Adrenal gland (tissue), 19 donors: ENCODE measurements around the gene TAGLN2. TPM values are rescaled to one million over a fixed set of nuclear protein-coding genes. Genes with fewer than 3 reads are reported as not detected.

ENCODE experiments used
- DNase-seq, 7 donors: peaks; one replicate each; pipeline ENCODE4 v3.0.0-alpha.2; 2019 to 2020
- H3K27ac ChIP-seq, 5 donors: fragments of 200-600 bp; sonication (generic) in 4 of 5; 1 replicate in 3 of 5; 2 replicates in 2 of 5; pipeline versions ENCODE4 v1.5.1 to v1.8.0; 2016 to 2020; ENCODE audit warnings: mild to moderate bottlenecking in 1 of 5
- H3K27me3 ChIP-seq: fragments of 200-600 bp; 2 replicates; pipeline ENCODE4 v1.8.0; 2021
- H3K36me3 ChIP-seq, 2 donors: fragments of 200-600 bp; replicated peaks in 1 of 2; 1 replicate in 1 of 2; 2 replicates in 1 of 2; pipeline versions ENCODE4 v1.5.1 to v1.8.0; 2018 to 2022
- H3K4me1 ChIP-seq, 2 donors: fragments of 200-600 bp; replicated peaks in 1 of 2; 1 replicate in 1 of 2; 2 replicates in 1 of 2; pipeline versions ENCODE4 v1.5.1 to v1.8.0; 2018 to 2021
- H3K4me3 ChIP-seq, 4 donors: fragments of 200-600 bp; sonication (generic) in 3 of 4; one replicate each; pipeline ENCODE4 v1.5.1; 2016 to 2018
- H3K9me3 ChIP-seq, 3 donors: fragments of 200-600 bp; sonication (generic) in 1 of 3; replicated peaks in 1 of 3; 1 replicate in 2 of 3; 2 replicates in 1 of 3; pipeline versions ENCODE4 v1.5.1 to v1.8.0; 2016 to 2021
- POLR2A ChIP-seq, 2 donors: fragments of 450-650 bp; IDR thresholded peaks; one replicate each; pipeline ENCODE4 v1.6.1; 2017; ENCODE audit warnings: antibody characterized with exemption in 2 of 2, mild to moderate bottlenecking in 2 of 2, moderate library complexity in 1 of 2
- WGBS, 4 donors: extraction: QIAGEN DNeasy Blood & Tissue Kit in 2 of 4; methylation state at CpG; one replicate each; pipeline versions ENCODE4 v1.1.5 to v1.1.7; 2013 to 2017; 5-methylcytosine and 5-hydroxymethylcytosine counted together
- intact Hi-C, 2 donors: fragments of 100-400 bp; cut with DNase I; formaldehyde crosslinking; loops; one replicate each; pipeline versions ENCODE4 v1.14.1 to v1.15.0; 2022 to 2023
- long read RNA-seq, 10 donors: library from polyadenylated mRNA in 3 of 10; unstranded in 2 of 10; stranded (forward) in 1 of 10; transcript quantifications; one replicate each; pipeline ENCODE4 v2.0.0 and lab custom pipeline, GENCODE V29; 2021 to 2026
- polyA plus RNA-seq, 3 donors: library from polyadenylated mRNA; stranded (reverse); fragments of 200-250 nt in 2 of 3; fragments of 350-450 nt in 1 of 3; fragmentation: Illumina TruSeq in 1 of 3; extraction: RNeasy Lipid Tissue Mini Kit (QIAGEN cat#74804) in 1 of 3; gene quantifications; one replicate each; pipeline ENCODE4 v1.2.3, GENCODE V29; 2013 to 2014
- total RNA-seq, 9 donors: library from RNA; depleted of rRNA in 4 of 9; stranded (reverse); fragments of >200 nt in 4 of 9; fragments of 120-200 nt in 1 of 9; fragmentation: NEBNext Ultra II Directional in 1 of 9; extraction: Animal tissue kit (Norgen Biotek cat#: 25700) in 1 of 9; gene quantifications; one replicate each; pipeline versions ENCODE4 v1.1.0 to v1.2.4, GENCODE V29; 2013 to 2023
- TF ChIP-seq, protein P1 (sequence below), 6 experiments: fragments of 450-650 bp in 4 of 6; fragments of 200-600 bp in 2 of 6; sonication (generic) in 1 of 6; IDR thresholded peaks; 1 replicate in 5 of 6; 2 replicates in 1 of 6; pipeline versions ENCODE4 v1.5.1 to v1.8.0; 2016 to 2021; ENCODE audit warnings: antibody characterized with exemption in 6 of 6, mild to moderate bottlenecking in 2 of 6, moderate library complexity in 1 of 6
- donor health status: healthy with polysubstance abuse.
- donor health status: Bipolar disorder and iron deficiency.
- donor health status: DM: yes; HTN: yes; CAD: no.
- donor health status: DM: no; HTN: no; CAD: no.
- donor health status: DM: no; HTN: no; CAD: no.
- donor health status: DM: yes; HTN: yes; CAD: no.

Gene TAGLN2
- total RNA-seq, result 100 to 1,000 TPM in 7 of 9 donors, 10 to 100 TPM in 2; 42.3 to 185 (median 141) TPM
- 100 to 1,000 TPM; 124 to 215 (median 192) TPM for polyA plus RNA-seq
- long read RNA-seq, donor 1, transcript TAGLN2-203 (5 exons, 1,604 nt), result major isoform, 25 of 32 reads
- long read RNA-seq, donor 1, partial matches to known transcripts, result 7 of 32 reads
- long read RNA-seq, donor 1, other reads (novel, unspliced or antisense), result 0 of 32 reads
- long read RNA-seq, donor 2, transcript TAGLN2-203 (5 exons, 1,604 nt), result major isoform, 8 of 8 reads
- long read RNA-seq, donor 2, partial matches to known transcripts, result 0 of 8 reads
- long read RNA-seq, donor 2, other reads (novel, unspliced or antisense), result 0 of 8 reads
- long read RNA-seq, donor 3, transcript TAGLN2-203 (5 exons, 1,604 nt), result major isoform, 16 of 21 reads
- long read RNA-seq, donor 3, partial matches to known transcripts, result 5 of 21 reads
- long read RNA-seq, donor 3, other reads (novel, unspliced or antisense), result 0 of 21 reads
- long read RNA-seq, donor 4, transcript TAGLN2-203 (5 exons, 1,604 nt), result major isoform, 94 of 104 reads
- long read RNA-seq, donor 4, partial matches to known transcripts, result 7 of 104 reads
- long read RNA-seq, donor 4, other reads (novel, unspliced or antisense), result 3 of 104 reads
- long read RNA-seq, donor 5, transcript TAGLN2-203 (5 exons, 1,604 nt), result major isoform, 159 of 193 reads
- long read RNA-seq, donor 5, partial matches to known transcripts, result 8 of 193 reads
- long read RNA-seq, donor 5, other reads (novel, unspliced or antisense), result 22 of 193 reads
- long read RNA-seq, donor 6, transcript TAGLN2-203 (5 exons, 1,604 nt), result major isoform, 73 of 79 reads
- long read RNA-seq, donor 6, partial matches to known transcripts, result 2 of 79 reads
- long read RNA-seq, donor 6, other reads (novel, unspliced or antisense), result 3 of 79 reads
- long read RNA-seq, donor 7, transcript TAGLN2-203 (5 exons, 1,604 nt), result major isoform, 14 of 32 reads
- long read RNA-seq, donor 7, partial matches to known transcripts, result 18 of 32 reads
- long read RNA-seq, donor 7, other reads (novel, unspliced or antisense), result 0 of 32 reads
- long read RNA-seq, donor 8, transcript TAGLN2-203 (5 exons, 1,604 nt), result major isoform, 24 of 32 reads
- long read RNA-seq, donor 8, partial matches to known transcripts, result 8 of 32 reads
- long read RNA-seq, donor 8, other reads (novel, unspliced or antisense), result 0 of 32 reads
- long read RNA-seq, donor 9, transcript TAGLN2-203 (5 exons, 1,604 nt), result major isoform, 18 of 18 reads
- long read RNA-seq, donor 9, partial matches to known transcripts, result 0 of 18 reads
- long read RNA-seq, donor 9, other reads (novel, unspliced or antisense), result 0 of 18 reads
- long read RNA-seq, donor 10, transcript TAGLN2-203 (5 exons, 1,604 nt), result major isoform, 7 of 8 reads
- long read RNA-seq, donor 10, partial matches to known transcripts, result 0 of 8 reads
- long read RNA-seq, donor 10, other reads (novel, unspliced or antisense), result 0 of 8 reads

DNA sequence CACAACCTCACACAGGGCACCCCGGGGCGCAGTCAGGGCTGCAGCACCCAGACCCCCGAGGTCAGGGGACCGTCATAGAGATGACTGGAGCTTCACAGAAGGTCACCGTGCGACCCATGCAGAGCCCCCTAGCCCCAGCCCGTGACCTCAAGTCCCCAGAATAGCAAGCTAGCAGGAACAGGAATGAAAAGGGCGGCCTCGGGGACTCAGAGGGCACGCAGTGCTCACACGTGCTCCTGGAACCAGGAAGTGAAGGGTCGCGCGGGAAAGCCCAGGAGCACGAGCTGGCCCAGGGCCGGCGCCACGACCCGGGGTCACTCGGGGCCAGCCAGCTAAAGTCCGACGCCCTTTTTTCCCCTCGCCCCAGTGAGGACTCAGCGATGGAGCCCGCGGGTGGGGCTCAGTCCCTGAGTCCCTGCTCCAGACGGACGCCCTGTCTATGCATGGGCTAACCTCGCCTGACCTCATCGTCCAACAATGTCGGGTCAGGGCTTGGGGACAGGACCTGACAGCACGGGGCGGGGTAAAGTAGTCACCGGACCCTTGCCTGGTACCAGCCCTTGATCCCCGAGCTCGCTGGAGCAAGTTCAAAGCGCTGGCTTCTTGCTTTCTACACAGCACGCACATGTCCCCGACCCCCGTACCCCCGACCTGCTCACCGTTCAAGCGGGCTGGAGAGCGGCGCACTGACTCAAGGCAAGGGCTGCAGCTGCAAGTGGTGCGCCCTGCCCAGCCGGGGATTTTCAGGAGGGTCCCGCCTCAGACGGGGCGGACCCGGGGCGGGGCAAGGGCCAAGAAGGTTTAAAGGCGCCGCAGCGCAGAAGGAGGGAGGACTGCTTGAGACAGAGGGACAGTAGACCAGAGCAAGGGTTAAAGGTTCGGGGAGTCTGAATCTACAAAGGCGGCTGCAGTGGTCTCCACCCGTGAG, at the start of gene TAGLN2:
Gene TAGLN2, minus strand, starts transcription at position 717 of the 928 bp plus-strand sequence. CDS start 4,998 bp downstream, outside the sequence.
- H3K27ac ChIP-seq, result peak within 1 kb of the TSS; percentile 35 to 93 (median 82)
- WGBS, 4 donors, result 0 to 2% (median 1%) methylated on average over 14 to 58 of the region's 58 CpGs
- peaks cover 0 to 4% of the 10 kb centered on the region in 2 donors for H3K36me3 ChIP-seq
- peak; percentile 83 to 93 (median 88) for DNase-seq
- peak within 1 kb of the TSS; percentile 46 to 64 (median 59) for H3K4me3 ChIP-seq
- H3K4me1 ChIP-seq, result peaks cover 4 to 41% of the 10 kb centered on the region in 2 donors
- intact Hi-C loops, result no loop called here
- H3K9me3 ChIP-seq, result no peaks in the 10 kb centered on the region
- no peaks in the 10 kb centered on the region for H3K27me3 ChIP-seq
- TF ChIP-seq, protein P1, sequence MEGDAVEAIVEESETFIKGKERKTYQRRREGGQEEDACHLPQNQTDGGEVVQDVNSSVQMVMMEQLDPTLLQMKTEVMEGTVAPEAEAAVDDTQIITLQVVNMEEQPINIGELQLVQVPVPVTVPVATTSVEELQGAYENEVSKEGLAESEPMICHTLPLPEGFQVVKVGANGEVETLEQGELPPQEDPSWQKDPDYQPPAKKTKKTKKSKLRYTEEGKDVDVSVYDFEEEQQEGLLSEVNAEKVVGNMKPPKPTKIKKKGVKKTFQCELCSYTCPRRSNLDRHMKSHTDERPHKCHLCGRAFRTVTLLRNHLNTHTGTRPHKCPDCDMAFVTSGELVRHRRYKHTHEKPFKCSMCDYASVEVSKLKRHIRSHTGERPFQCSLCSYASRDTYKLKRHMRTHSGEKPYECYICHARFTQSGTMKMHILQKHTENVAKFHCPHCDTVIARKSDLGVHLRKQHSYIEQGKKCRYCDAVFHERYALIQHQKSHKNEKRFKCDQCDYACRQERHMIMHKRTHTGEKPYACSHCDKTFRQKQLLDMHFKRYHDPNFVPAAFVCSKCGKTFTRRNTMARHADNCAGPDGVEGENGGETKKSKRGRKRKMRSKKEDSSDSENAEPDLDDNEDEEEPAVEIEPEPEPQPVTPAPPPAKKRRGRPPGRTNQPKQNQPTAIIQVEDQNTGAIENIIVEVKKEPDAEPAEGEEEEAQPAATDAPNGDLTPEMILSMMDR (IDR thresholded peaks at IDR 0.05), result no peak
- peak in 1 of 2 donors; percentile 89 for TF ChIP-seq POLR2A (IDR thresholded peaks at IDR 0.05)

DNA sequence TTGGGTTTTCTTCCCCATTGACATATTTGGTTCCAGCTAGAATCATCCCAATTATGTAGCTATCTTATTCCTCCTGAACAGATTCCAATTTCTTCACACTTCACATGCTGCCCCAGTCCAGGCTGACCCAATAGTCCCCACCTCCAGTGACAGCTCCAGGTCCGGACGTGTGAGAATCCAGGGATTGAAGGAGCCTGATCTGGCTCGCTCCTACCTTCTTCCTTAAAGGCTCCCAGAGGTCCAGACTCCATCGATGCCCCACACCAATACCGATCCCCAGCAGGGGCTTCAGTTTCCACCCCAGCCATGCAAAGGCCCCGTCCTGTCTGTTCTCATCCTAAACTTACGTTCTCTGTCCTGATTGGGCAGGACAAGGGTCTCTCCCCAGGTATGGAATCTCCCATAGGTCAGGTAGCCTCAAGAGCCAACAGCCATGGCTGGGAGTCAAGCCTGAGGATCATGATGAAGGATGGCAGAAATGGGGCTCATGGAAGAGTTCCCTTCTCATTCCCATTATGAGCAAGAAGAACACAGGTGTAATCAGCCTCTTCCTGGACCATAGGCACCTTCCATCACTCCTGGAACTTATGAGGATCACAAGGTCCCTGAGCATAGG, 49.2 kb upstream of the TAGLN2 start:
- Histone ChIP-seq H3K9me3 (no peaks in the 10 kb centered on the region), H3K27ac (no peak overlapping the region), H3K36me3 (no peaks in the 10 kb centered on the region), H3K4me1 (peaks cover 0 to 5% of the 10 kb centered on the region in 2 donors), H3K4me3 (no peak overlapping the region), H3K27me3 (peaks cover 17% of the 10 kb centered on the region)
- TF ChIP-seq POLR2A (IDR thresholded peaks at IDR 0.05), result no peak
- TF ChIP-seq, protein P1 (IDR thresholded peaks at IDR 0.05), result no peak
- 92 to 94% (median 93%) methylated on average over 7 of the region's 7 CpGs for WGBS, 4 donors
- intact Hi-C loops, result no loop called here
- DNase-seq, result no peak

DNA sequence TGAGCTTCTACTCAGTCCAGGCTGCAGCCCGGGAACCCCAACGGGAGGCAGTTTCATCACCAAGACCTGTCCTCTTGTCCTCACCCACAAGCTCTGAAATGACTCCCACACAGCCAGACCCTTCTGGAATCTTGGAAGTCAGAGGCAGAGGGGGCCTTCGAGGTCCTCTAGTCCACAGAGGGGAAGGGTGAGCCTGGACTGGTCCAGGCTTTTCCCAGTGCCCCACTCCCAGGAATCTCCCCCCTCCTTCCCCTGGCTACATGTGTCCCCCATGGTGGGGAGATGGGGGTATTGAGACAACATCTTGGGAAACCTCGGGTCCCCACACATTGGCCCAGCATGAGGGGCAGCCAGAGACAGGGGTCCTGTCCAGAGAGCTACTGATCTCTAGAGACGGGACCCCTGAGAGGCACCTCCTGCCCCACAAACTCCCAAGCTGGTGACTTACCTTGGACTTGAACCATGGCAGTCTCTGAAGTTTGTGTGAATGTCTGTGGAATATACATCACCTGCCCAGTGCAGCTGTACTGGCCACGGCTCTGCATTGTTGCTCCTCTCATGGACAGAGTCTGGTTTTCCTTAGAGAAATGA, 48.1 kb upstream of the TAGLN2 start:
- TF ChIP-seq, protein P1 (IDR thresholded peaks at IDR 0.05), result no peak
- no peak for TF ChIP-seq POLR2A (IDR thresholded peaks at IDR 0.05)
- H3K4me3 ChIP-seq, result no peak overlapping the region
- no peaks in the 10 kb centered on the region for H3K9me3 ChIP-seq
- no peak overlapping the region for H3K27ac ChIP-seq
- peaks cover 26% of the 10 kb centered on the region for H3K27me3 ChIP-seq
- DNase-seq, result no peak
- intact Hi-C loops, result no loop called here
- no peaks in the 10 kb centered on the region for H3K36me3 ChIP-seq
- WGBS, 4 donors, result 57 to 87% (median 81%) methylated on average over 4 to 6 of the region's 6 CpGs
- H3K4me1 ChIP-seq, result peaks cover 0 to 5% of the 10 kb centered on the region in 2 donors
